Stimulated activated CD8-positive, alpha-beta memory T cell treated with anti-CD3 and anti-CD28 coated beads, Interleukin-15, amount 100 ng/mL, for 48 hours (primary cell): ENCODE results near the gene FOXG1.

Experiments used
- DNase-seq, 2 donors: peaks; one replicate each; pipeline ENCODE4 v3.0.0-alpha.2; 2020; ENCODE audit warnings: low read depth in 2 of 2

FOXG1 gene

GRCh38 chr14:28776482-28777266, 10.1 kb downstream of the FOXG1 start:
- no peak for DNase-seq

- DNase-seq, result no peak
Measured at GRCh38 chr14:28777471-28778137, 11.0 kb downstream of the FOXG1 start.

- DNase-seq, result no peak
Measured at GRCh38 chr14:28778138-28779117, 11.8 kb downstream of the FOXG1 start.

- DNase-seq, result no peak
Measured at GRCh38 chr14:28779456-28779855, 12.9 kb downstream of the FOXG1 start.

- DNase-seq, result no peak
Measured at GRCh38 chr14:28780843-28781820, 14.5 kb downstream of the FOXG1 start.

- no peak for DNase-seq
Measured at GRCh38 chr14:28782301-28782700, 15.7 kb downstream of the FOXG1 start.

- DNase-seq, result no peak
Measured at GRCh38 chr14:28783664-28784063, 17.1 kb downstream of the FOXG1 start.

- no peak for DNase-seq
Measured at GRCh38 chr14:28784096-28785048, 17.8 kb downstream of the FOXG1 start.

GRCh38 chr14:28785096-28785952, 18.7 kb downstream of the FOXG1 start:
- no peak for DNase-seq

- no peak for DNase-seq
Measured at GRCh38 chr14:28807518-28807917, 40.9 kb downstream of the FOXG1 start.

- DNase-seq, result no peak
Measured at GRCh38 chr14:28813810-28814209, 47.2 kb downstream of the FOXG1 start.
